NCI-H69 (cell line): ENCODE results near the gene PRM3.

Experiments used
- DNase-seq: peaks from one replicate; lab custom pipeline; 2025; lab: John Stamatoyannopoulos, UW

PRM3 gene

GRCh38 chr16:11280616-11281522 lies 7.4 kb upstream of the PRM3 start, which contains the start of gene PRM1:
PRM1 (minus strand) TSS chr16:11281330; CDS start chr16:11281238, 92 bp downstream.
- no peak for DNase-seq

GRCh38 chr16:11278681-11279628 lies 5.5 kb upstream of the PRM3 start:
- DNase-seq: no peak

GRCh38 chr16:11277607-11278337 lies 4.3 kb upstream of the PRM3 start:
- no peak for DNase-seq

- no peak for DNase-seq
Observed at GRCh38 chr16:11276896-11277593, 3.6 kb upstream of the PRM3 start.

GRCh38 chr16:11276143-11276895 lies 2.9 kb upstream of the PRM3 start, which contains the start of gene PRM2:
PRM2 (minus strand) TSS chr16:11276480; CDS start chr16:11276370, 110 bp downstream.
- DNase-seq: no peak

GRCh38 chr16:11274964-11275363 lies 1.5 kb upstream of the PRM3 start:
- no peak for DNase-seq

- DNase-seq: no peak
Observed at GRCh38 chr16:11273721-11274324, 394 bp upstream of the PRM3 start.

GRCh38 chr16:11272484-11272883 lies 945 bp downstream of the PRM3 start:
- DNase-seq: no peak

GRCh38 chr16:11271610-11272009 lies 1.8 kb downstream of the PRM3 start:
- no peak for DNase-seq

GRCh38 chr16:11270602-11271162 lies 2.7 kb downstream of the PRM3 start:
- DNase-seq: no peak

- no peak for DNase-seq
Observed at GRCh38 chr16:11268921-11269375, 4.5 kb downstream of the PRM3 start, which contains the start of gene TNP2. TNP2 (minus strand) TSS chr16:11269325; CDS start chr16:11269262, 63 bp downstream.

- no peak for DNase-seq
Observed at GRCh38 chr16:11265124-11265523, 8.3 kb downstream of the PRM3 start.

GRCh38 chr16:11264155-11264832 lies 9.1 kb downstream of the PRM3 start:
- no peak for DNase-seq

GRCh38 chr16:11263737-11264136 lies 9.7 kb downstream of the PRM3 start:
- no peak for DNase-seq

GRCh38 chr16:11262915-11263314 lies 10.5 kb downstream of the PRM3 start:
- DNase-seq: no peak

GRCh38 chr16:11260596-11260966 lies 12.8 kb downstream of the PRM3 start:
- no peak for DNase-seq

GRCh38 chr16:11259655-11260595 lies 13.5 kb downstream of the PRM3 start:
- DNase-seq: no peak
